Measurements from ENCODE around the gene PPTC7.
"Not testable (repeated sequence)": the region's sequence is repeated elsewhere in the genome, so short reads cannot be mapped to it uniquely, and the experiment has no call there.

Gene PPTC7

GRCh38 chr12:110561471-110562201 is 21.5 kb downstream of the PPTC7 start:
- DNase-seq (ENCODE audit: low read depth in 1 of 2, low spot score in 1 of 2) = no peak

GRCh38 chr12:110560946-110561345 is 22.2 kb downstream of the PPTC7 start:
- no peak for DNase-seq (ENCODE audit: low read depth in 1 of 2, low spot score in 1 of 2)

GRCh38 chr12:110560048-110560447 is 23.1 kb downstream of the PPTC7 start:
- DNase-seq (ENCODE audit: low read depth in 1 of 2, low spot score in 1 of 2) = no peak

- not testable (repeated sequence) for DNase-seq (ENCODE audit: low read depth in 1 of 2, low spot score in 1 of 2)
Observed at GRCh38 chr12:110558945-110559344, 24.2 kb downstream of the PPTC7 start.

- no peak for DNase-seq (ENCODE audit: low read depth in 1 of 2, low spot score in 1 of 2)
Observed at GRCh38 chr12:110557300-110557699, 25.8 kb downstream of the PPTC7 start.

- no peak for DNase-seq (ENCODE audit: low read depth in 1 of 2, low spot score in 1 of 2)
Observed at GRCh38 chr12:110556705-110557104, 26.4 kb downstream of the PPTC7 start.

GRCh38 chr12:110555577-110556406 is 27.3 kb downstream of the PPTC7 start:
- DNase-seq (ENCODE audit: low read depth in 1 of 2, low spot score in 1 of 2) = no peak

- DNase-seq (ENCODE audit: low read depth in 1 of 2, low spot score in 1 of 2) = no peak
Observed at GRCh38 chr12:110554184-110554583, 28.9 kb downstream of the PPTC7 start.

- no peak for DNase-seq (ENCODE audit: low read depth in 1 of 2, low spot score in 1 of 2)
Observed at GRCh38 chr12:110550981-110551380, 32.1 kb downstream of the PPTC7 start.

GRCh38 chr12:110549716-110550115 is 33.4 kb downstream of the PPTC7 start:
- no peak for DNase-seq (ENCODE audit: low read depth in 1 of 2, low spot score in 1 of 2)

- no peak for DNase-seq (ENCODE audit: low read depth in 1 of 2, low spot score in 1 of 2)
Observed at GRCh38 chr12:110548678-110549077, 34.4 kb downstream of the PPTC7 start.

GRCh38 chr12:110547090-110547489 is 36.0 kb downstream of the PPTC7 start:
- DNase-seq (ENCODE audit: low read depth in 1 of 2, low spot score in 1 of 2) = no peak

GRCh38 chr12:110546339-110546738 is 36.8 kb downstream of the PPTC7 start:
- DNase-seq (ENCODE audit: low read depth in 1 of 2, low spot score in 1 of 2) = no peak

- DNase-seq (ENCODE audit: low read depth in 1 of 2, low spot score in 1 of 2) = no peak
Observed at GRCh38 chr12:110545812-110546211, 37.3 kb downstream of the PPTC7 start.

GRCh38 chr12:110545259-110545658 is 37.9 kb downstream of the PPTC7 start:
- not testable (repeated sequence) for DNase-seq (ENCODE audit: low read depth in 1 of 2, low spot score in 1 of 2)

GRCh38 chr12:110543965-110544364 is 39.2 kb downstream of the PPTC7 start:
- no peak for DNase-seq (ENCODE audit: low read depth in 1 of 2, low spot score in 1 of 2)

GRCh38 chr12:110543252-110543959 is 39.7 kb downstream of the PPTC7 start:
- DNase-seq (ENCODE audit: low read depth in 1 of 2, low spot score in 1 of 2) = no peak

GRCh38 chr12:110540048-110540447 is 43.1 kb downstream of the PPTC7 start:
- DNase-seq (ENCODE audit: low read depth in 1 of 2, low spot score in 1 of 2) = no peak

GRCh38 chr12:110538869-110539622 is 44.1 kb downstream of the PPTC7 start:
- no peak for DNase-seq (ENCODE audit: low read depth in 1 of 2, low spot score in 1 of 2)

- DNase-seq (ENCODE audit: low read depth in 1 of 2, low spot score in 1 of 2) = no peak
Observed at GRCh38 chr12:110537605-110538409, 45.3 kb downstream of the PPTC7 start.
